SK-N-SH treated with all-trans-retinoic acid at 6 μM for 48 hours (cell line): Measurements from ENCODE around the gene PLB1.

ENCODE experiments used
- ATAC-seq: fragments of 200-7000 bp; cut with Tn5 transposase; 3 replicates; pipeline ENCODE4 v1.9.1; 2020; ENCODE audit warnings: mild to moderate bottlenecking, moderate library complexity
- ARNTL ChIP-seq: fragments of 450-650 bp; formaldehyde crosslinking; IDR thresholded peaks from 2 replicates; pipeline ENCODE4 v1.5.0; 2020; ENCODE audit warnings: low read depth, mild to moderate bottlenecking, moderate library complexity, borderline replicate concordance
- BACH2 ChIP-seq: fragments of 250-450 bp; sonication (Bioruptor Pico); IDR thresholded peaks from 2 replicates; pipeline ENCODE4 v1.9.0; 2021; ENCODE audit warnings: mild to moderate bottlenecking, borderline replicate concordance
- CSDC2 ChIP-seq: fragments of 250-450 bp; sonication (Bioruptor Pico); IDR thresholded peaks from 2 replicates; pipeline ENCODE4 v1.5.0; 2020; ENCODE audit warnings: mild to moderate bottlenecking, moderate library complexity
- ESRRG ChIP-seq: fragments of 250-450 bp; sonication (Bioruptor Pico); IDR thresholded peaks from 2 replicates; pipeline ENCODE4 v1.6.1; 2021; ENCODE audit warnings: mild to moderate bottlenecking
- ISL1 ChIP-seq: fragments of 250-450 bp; sonication (Bioruptor Pico); IDR thresholded peaks from 2 replicates; pipeline ENCODE4 v2.1.2; 2022; ENCODE audit warnings: mild to moderate bottlenecking, moderate library complexity
- OSR1 ChIP-seq: fragments of 250-450 bp; sonication (Bioruptor Pico); IDR thresholded peaks from 2 replicates; pipeline ENCODE4 v1.8.0; 2022; ENCODE audit warnings: moderate library complexity, mild to moderate bottlenecking, inconsistent platforms
- PPARA ChIP-seq: fragments of 250-450 bp; sonication (Bioruptor Pico); IDR thresholded peaks from 2 replicates; pipeline ENCODE4 v1.5.0; 2020; ENCODE audit warnings: mild to moderate bottlenecking, borderline replicate concordance
- RARB ChIP-seq: fragments of 250-450 bp; sonication (Bioruptor Pico); IDR thresholded peaks from 2 replicates; pipeline ENCODE4 v1.8.0; 2021; ENCODE audit warnings: mild to moderate bottlenecking, moderate library complexity
- TOX ChIP-seq: fragments of 250-450 bp; sonication (Bioruptor Pico); IDR thresholded peaks from 2 replicates; pipeline ENCODE4 v1.8.0; 2021; ENCODE audit warnings: mild to moderate bottlenecking, moderate library complexity, borderline replicate concordance
- ZFP3 ChIP-seq: fragments of 250-450 bp; sonication (Bioruptor Pico); IDR thresholded peaks from 2 replicates; pipeline ENCODE4 v1.5.0; 2020; ENCODE audit warnings: mild to moderate bottlenecking, moderate library complexity
- ZFP30 ChIP-seq: fragments of 450-650 bp; formaldehyde crosslinking; IDR thresholded peaks from 2 replicates; pipeline ENCODE4 v1.5.0; 2022; ENCODE audit warnings: mild to moderate bottlenecking, moderate library complexity
- ZNF565 ChIP-seq: fragments of 450-650 bp; formaldehyde crosslinking; conservative IDR thresholded peaks from 2 replicates; pipeline ENCODE4 v1.5.0; 2020; ENCODE audit warnings: low read depth, mild to moderate bottlenecking, moderate library complexity
- ZNF8 ChIP-seq: fragments of 450-650 bp; formaldehyde crosslinking; IDR thresholded peaks from 2 replicates; pipeline ENCODE4 v1.5.0; 2020; ENCODE audit warnings: mild to moderate bottlenecking, moderate library complexity
- TF ChIP-seq, protein P1 (sequence below): fragments of 250-450 bp; sonication (Bioruptor Pico); IDR thresholded peaks from 2 replicates; pipeline ENCODE4 v1.5.0; 2020; ENCODE audit warnings: mild to moderate bottlenecking, moderate library complexity
- TF ChIP-seq, protein P2 (sequence below): fragments of 250-450 bp; sonication (Bioruptor Pico); IDR thresholded peaks from 2 replicates; pipeline ENCODE4 v1.8.0; 2021; ENCODE audit warnings: low read depth, mild to moderate bottlenecking, moderate library complexity, borderline replicate concordance
- TF ChIP-seq, protein P3 (sequence below): fragments of 250-450 bp; sonication (Bioruptor Pico); IDR thresholded peaks from 2 replicates; pipeline ENCODE4 v1.5.1; 2020; ENCODE audit warnings: low read depth, mild to moderate bottlenecking, moderate library complexity
- TF ChIP-seq, protein P4 (sequence below): fragments of 250-450 bp; sonication (Bioruptor Pico); IDR thresholded peaks from 2 replicates; pipeline ENCODE4 v1.5.1; 2021; ENCODE audit warnings: mild to moderate bottlenecking, moderate library complexity
- TF ChIP-seq, protein P5 (sequence below): fragments of 250-450 bp; sonication (Bioruptor Pico); IDR thresholded peaks from 2 replicates; pipeline ENCODE4 v1.8.0; 2020; ENCODE audit warnings: mild to moderate bottlenecking, moderate library complexity, borderline replicate concordance

Gene PLB1

DNA sequence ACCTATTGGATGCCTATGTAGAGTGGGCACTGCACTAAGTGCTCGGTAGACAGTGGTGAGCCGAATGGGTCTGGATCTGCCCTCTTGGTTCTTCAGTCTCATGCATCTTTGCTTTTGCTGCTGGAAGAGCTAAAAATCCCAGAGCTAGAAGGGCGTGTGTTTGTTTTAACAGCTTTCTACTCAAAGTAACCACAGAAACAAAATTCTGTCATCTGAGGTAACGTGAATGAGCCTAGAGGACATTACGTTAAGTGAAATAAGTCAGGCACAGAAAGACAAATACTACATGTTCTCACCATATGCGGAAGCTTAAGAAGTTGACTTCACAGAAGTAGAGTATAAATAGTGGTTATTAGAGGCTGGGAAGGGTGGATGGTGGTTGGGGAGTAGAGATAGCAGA is 119.8 kb downstream of the PLB1 start (continued):
- TF ChIP-seq, protein P1, sequence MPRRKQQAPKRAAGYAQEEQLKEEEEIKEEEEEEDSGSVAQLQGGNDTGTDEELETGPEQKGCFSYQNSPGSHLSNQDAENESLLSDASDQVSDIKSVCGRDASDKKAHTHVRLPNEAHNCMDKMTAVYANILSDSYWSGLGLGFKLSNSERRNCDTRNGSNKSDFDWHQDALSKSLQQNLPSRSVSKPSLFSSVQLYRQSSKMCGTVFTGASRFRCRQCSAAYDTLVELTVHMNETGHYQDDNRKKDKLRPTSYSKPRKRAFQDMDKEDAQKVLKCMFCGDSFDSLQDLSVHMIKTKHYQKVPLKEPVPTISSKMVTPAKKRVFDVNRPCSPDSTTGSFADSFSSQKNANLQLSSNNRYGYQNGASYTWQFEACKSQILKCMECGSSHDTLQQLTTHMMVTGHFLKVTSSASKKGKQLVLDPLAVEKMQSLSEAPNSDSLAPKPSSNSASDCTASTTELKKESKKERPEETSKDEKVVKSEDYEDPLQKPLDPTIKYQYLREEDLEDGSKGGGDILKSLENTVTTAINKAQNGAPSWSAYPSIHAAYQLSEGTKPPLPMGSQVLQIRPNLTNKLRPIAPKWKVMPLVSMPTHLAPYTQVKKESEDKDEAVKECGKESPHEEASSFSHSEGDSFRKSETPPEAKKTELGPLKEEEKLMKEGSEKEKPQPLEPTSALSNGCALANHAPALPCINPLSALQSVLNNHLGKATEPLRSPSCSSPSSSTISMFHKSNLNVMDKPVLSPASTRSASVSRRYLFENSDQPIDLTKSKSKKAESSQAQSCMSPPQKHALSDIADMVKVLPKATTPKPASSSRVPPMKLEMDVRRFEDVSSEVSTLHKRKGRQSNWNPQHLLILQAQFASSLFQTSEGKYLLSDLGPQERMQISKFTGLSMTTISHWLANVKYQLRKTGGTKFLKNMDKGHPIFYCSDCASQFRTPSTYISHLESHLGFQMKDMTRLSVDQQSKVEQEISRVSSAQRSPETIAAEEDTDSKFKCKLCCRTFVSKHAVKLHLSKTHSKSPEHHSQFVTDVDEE (CRISPR knock-in tag) = no peak
- TF ChIP-seq PPARA (CRISPR knock-in tag) (no peak), ISL1 (no peak), ESRRG (CRISPR knock-in tag) (no peak)

DNA sequence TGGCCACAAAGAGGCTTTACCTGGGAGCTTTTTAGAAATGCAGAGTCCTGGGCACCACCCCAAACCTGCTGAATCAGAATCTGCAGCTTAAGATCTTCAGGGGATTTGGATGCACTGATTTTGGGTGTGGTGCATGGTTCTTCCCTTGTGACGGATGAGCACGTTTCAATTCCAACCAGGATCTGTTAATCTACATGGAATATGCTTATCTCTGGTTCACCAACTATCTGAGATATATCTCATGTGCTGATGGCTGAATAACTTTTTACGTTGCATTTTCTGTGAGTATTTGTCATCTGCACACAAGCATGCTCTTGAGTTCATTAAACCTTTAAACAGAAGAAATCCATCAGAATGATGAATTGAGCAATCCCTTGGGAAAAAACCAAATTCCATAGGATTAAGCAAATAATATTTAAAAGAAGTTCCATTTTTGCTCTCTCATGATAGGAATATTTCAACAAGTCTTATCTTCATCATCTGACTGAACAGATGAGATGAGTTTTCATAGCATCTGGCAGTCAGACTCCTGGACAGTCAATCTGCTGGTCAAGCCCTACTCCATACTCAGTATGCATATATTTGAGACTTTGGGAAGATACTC is 120.6 kb downstream of the PLB1 start:
- ATAC-seq = no peak
- no peak for TF ChIP-seq ZFP3
- TF ChIP-seq, protein P2, sequence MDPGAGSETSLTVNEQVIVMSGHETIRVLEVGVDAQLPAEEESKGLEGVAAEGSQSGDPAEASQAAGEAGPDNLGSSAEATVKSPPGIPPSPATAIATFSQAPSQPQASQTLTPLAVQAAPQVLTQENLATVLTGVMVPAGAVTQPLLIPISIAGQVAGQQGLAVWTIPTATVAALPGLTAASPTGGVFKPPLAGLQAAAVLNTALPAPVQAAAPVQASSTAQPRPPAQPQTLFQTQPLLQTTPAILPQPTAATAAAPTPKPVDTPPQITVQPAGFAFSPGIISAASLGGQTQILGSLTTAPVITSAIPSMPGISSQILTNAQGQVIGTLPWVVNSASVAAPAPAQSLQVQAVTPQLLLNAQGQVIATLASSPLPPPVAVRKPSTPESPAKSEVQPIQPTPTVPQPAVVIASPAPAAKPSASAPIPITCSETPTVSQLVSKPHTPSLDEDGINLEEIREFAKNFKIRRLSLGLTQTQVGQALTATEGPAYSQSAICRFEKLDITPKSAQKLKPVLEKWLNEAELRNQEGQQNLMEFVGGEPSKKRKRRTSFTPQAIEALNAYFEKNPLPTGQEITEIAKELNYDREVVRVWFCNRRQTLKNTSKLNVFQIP = no peak
- no peak for TF ChIP-seq ESRRG (CRISPR knock-in tag)
- TF ChIP-seq ARNTL (CRISPR knock-in tag) = no peak
- TF ChIP-seq PPARA (CRISPR knock-in tag) = no peak
- TF ChIP-seq, protein P3, sequence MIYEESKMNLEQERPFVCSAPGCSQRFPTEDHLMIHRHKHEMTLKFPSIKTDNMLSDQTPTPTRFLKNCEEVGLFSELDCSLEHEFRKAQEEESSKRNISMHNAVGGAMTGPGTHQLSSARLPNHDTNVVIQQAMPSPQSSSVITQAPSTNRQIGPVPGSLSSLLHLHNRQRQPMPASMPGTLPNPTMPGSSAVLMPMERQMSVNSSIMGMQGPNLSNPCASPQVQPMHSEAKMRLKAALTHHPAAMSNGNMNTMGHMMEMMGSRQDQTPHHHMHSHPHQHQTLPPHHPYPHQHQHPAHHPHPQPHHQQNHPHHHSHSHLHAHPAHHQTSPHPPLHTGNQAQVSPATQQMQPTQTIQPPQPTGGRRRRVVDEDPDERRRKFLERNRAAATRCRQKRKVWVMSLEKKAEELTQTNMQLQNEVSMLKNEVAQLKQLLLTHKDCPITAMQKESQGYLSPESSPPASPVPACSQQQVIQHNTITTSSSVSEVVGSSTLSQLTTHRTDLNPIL (CRISPR knock-in tag) = no peak
- TF ChIP-seq BACH2 (CRISPR knock-in tag) = no peak
- TF ChIP-seq, protein P4, sequence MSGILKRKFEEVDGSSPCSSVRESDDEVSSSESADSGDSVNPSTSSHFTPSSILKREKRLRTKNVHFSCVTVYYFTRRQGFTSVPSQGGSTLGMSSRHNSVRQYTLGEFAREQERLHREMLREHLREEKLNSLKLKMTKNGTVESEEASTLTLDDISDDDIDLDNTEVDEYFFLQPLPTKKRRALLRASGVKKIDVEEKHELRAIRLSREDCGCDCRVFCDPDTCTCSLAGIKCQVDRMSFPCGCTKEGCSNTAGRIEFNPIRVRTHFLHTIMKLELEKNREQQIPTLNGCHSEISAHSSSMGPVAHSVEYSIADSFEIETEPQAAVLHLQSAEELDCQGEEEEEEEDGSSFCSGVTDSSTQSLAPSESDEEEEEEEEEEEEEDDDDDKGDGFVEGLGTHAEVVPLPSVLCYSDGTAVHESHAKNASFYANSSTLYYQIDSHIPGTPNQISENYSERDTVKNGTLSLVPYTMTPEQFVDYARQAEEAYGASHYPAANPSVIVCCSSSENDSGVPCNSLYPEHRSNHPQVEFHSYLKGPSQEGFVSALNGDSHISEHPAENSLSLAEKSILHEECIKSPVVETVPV (CRISPR knock-in tag) = no peak
- TF ChIP-seq OSR1 (CRISPR knock-in tag) = no peak

DNA sequence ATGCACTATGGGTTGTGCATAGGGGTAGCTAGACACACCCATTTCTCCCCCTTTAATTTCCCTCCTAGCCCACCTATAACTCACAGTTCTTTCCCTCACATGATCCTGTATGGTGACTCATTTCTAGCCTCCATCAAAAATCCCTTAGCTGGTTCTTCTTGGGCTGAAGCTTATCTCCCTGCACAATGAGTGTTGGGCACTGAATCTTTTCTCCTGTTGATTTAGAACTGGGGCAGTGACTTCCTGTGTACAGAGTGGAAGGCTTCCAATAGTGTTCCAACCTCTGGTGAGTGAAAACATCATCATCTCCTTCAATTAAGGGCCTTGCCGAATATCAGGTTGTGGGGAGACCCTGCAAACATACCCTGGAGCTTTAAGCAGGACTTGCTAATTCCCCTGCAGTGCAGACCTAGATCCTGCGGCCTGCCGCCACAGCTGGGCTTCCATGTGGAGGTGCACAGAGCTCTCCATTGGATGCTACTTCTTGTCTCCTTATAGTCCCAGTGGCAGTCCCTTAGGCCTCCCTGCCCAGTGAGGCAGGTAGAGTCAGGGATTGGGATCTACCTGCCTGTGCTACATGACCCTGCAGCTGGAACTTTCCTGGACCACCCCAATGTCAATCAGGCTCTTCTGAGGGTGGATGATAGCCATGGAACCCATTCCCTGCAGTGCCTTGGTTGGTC is 121.8 kb downstream of the PLB1 start:
- TF ChIP-seq ESRRG (CRISPR knock-in tag) (no peak), ZNF8 (no peak), ZFP30 (CRISPR knock-in tag) (no peak), ARNTL (CRISPR knock-in tag) (no peak), ZFP3 (no peak), CSDC2 (CRISPR knock-in tag) (no peak), TOX (CRISPR knock-in tag) (no peak), ZNF565 (CRISPR knock-in tag) (no peak), RARB (CRISPR knock-in tag) (no peak)
- TF ChIP-seq, protein P1 (CRISPR knock-in tag) = no peak
- TF ChIP-seq, protein P3 (CRISPR knock-in tag) = no peak
- TF ChIP-seq, protein P2 = no peak
- TF ChIP-seq, protein P5, sequence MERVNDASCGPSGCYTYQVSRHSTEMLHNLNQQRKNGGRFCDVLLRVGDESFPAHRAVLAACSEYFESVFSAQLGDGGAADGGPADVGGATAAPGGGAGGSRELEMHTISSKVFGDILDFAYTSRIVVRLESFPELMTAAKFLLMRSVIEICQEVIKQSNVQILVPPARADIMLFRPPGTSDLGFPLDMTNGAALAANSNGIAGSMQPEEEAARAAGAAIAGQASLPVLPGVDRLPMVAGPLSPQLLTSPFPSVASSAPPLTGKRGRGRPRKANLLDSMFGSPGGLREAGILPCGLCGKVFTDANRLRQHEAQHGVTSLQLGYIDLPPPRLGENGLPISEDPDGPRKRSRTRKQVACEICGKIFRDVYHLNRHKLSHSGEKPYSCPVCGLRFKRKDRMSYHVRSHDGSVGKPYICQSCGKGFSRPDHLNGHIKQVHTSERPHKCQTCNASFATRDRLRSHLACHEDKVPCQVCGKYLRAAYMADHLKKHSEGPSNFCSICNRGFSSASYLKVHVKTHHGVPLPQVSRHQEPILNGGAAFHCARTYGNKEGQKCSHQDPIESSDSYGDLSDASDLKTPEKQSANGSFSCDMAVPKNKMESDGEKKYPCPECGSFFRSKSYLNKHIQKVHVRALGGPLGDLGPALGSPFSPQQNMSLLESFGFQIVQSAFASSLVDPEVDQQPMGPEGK (CRISPR knock-in tag) = no peak
- no peak for ATAC-seq
